Gastrocnemius medialis (tissue), 4 donors: ENCODE data around the gene CLEC20A. TPM values are rescaled to one million over a fixed set of nuclear protein-coding genes. Genes with fewer than 3 reads are reported as not detected.

Experiments
- ATAC-seq, 2 donors: fragments of 150-250 bp; one replicate each; pipeline ENCODE4 v1.9.1; 2016
- DNase-seq, 2 donors: peaks; one replicate each; pipeline ENCODE4 v3.0.0-alpha.2; 2019
- H3K27ac ChIP-seq, 4 donors: fragments of 200-600 bp; sonication (generic); 1 replicate in 1 of 4; 2 replicates in 3 of 4; pipeline ENCODE4 v1.5.1; 2016 to 2018; ENCODE audit warnings: mild to moderate bottlenecking in 2 of 4, moderate library complexity in 1 of 4
- H3K27me3 ChIP-seq, 3 donors: fragments of 200-600 bp; sonication (generic) in 2 of 3; 1 replicate in 1 of 3; 2 replicates in 2 of 3; pipeline versions ENCODE4 v1.5.1 to v1.6.0; 2016 to 2019; ENCODE audit warnings: mild to moderate bottlenecking in 1 of 3, moderate library complexity in 1 of 3
- H3K36me3 ChIP-seq, 2 donors: fragments of 200-600 bp; sonication (generic) in 1 of 2; one replicate each; pipeline ENCODE4 v1.5.1; 2017 to 2018
- H3K4me1 ChIP-seq, 2 donors: fragments of 200-600 bp; sonication (generic) in 1 of 2; one replicate each; pipeline ENCODE4 v1.5.1; 2016 to 2017; ENCODE audit warnings: mild to moderate bottlenecking in 2 of 2
- H3K4me3 ChIP-seq, 4 donors: fragments of 200-600 bp; sonication (generic) in 3 of 4; 1 replicate in 1 of 4; 2 replicates in 3 of 4; pipeline ENCODE4 v1.5.1; 2016 to 2019; ENCODE audit warnings: mild to moderate bottlenecking in 2 of 4
- H3K9me3 ChIP-seq, 3 donors: fragments of 200-600 bp; sonication (generic) in 2 of 3; 1 replicate in 1 of 3; 2 replicates in 2 of 3; pipeline ENCODE4 v1.5.1; 2016 to 2019
- CTCF ChIP-seq, 5 experiments: fragments of 450-650 bp in 3 of 5; fragments of 200-600 bp in 2 of 5; sonication (generic) in 2 of 5; IDR thresholded peaks in 4 of 5; conservative IDR thresholded peaks in 1 of 5; 1 replicate in 4 of 5; 2 replicates in 1 of 5; pipeline ENCODE4 v1.5.1; 2016 to 2019; ENCODE audit warnings: antibody characterized with exemption in 5 of 5, mild to moderate bottlenecking in 3 of 5, moderate library complexity in 3 of 5
- POLR2A ChIP-seq, 2 donors: fragments of 450-650 bp; IDR thresholded peaks; one replicate each; pipeline ENCODE4 v1.6.1; 2017; ENCODE audit warnings: antibody characterized with exemption in 2 of 2, mild to moderate bottlenecking in 2 of 2, moderate library complexity in 2 of 2
- in situ Hi-C, 4 donors: fragments of 200-750 bp; cut with MboI; loops; one replicate each; pipeline versions ENCODE4 v1.15.0 to v1.8.0; 2017; ENCODE audit warnings: low sequenced_read_pairs in 4 of 4
- intact Hi-C: fragments of 100-400 bp; cut with DNase I; formaldehyde crosslinking; loops from one replicate; pipeline ENCODE4 v1.15.1; 2023; ENCODE audit warnings: low total_unique reads
- total RNA-seq, 4 donors: library from RNA; depleted of rRNA; stranded (reverse); fragments of >200 nt; gene quantifications; one replicate each; pipeline versions ENCODE4 v1.1.0 to v1.2.3, GENCODE V29; 2016

The CLEC20A gene
- total RNA-seq, 4 donors from 2014 or later, result not detected

GRCh38 chr1:178494569-178494971 lies 2.2 kb downstream of the CLEC20A start:
- in situ Hi-C loops (loop anchor here in 1 of 4 donors (25.0 kb wide), 1 partner anchor 207 kb away; no protein-coding TSS in a partner anchor), intact Hi-C loops (no loop called here)
- Histone ChIP-seq H3K27ac (no peak overlapping the region), H3K4me1 (no peaks in the 10 kb centered on the region), H3K36me3 (no peaks in the 10 kb centered on the region), H3K9me3 (no peaks in the 10 kb centered on the region), H3K4me3 (no peak overlapping the region), H3K27me3 (no peaks in the 10 kb centered on the region)
- ATAC-seq (no peak), DNase-seq (no peak)
- TF ChIP-seq CTCF (IDR thresholded peaks at IDR 0.05 in 4 of 5, conservative IDR thresholded peaks at IDR 0.05 in 1 of 5), result no peak
- no peak for TF ChIP-seq POLR2A (IDR thresholded peaks at IDR 0.05)

- in situ Hi-C loops, result loop anchor here in 1 of 4 donors (25.0 kb wide), 1 partner anchor 206 kb away; no protein-coding TSS in a partner anchor
- Histone ChIP-seq H3K9me3 (no peaks in the 10 kb centered on the region), H3K4me1 (no peaks in the 10 kb centered on the region), H3K27me3 (no peaks in the 10 kb centered on the region), H3K36me3 (no peaks in the 10 kb centered on the region), H3K4me3 (no peak overlapping the region), H3K27ac (no peak overlapping the region)
- DNase-seq, result no peak
- intact Hi-C loops, result no loop called here
- TF ChIP-seq POLR2A (IDR thresholded peaks at IDR 0.05) (no peak), CTCF (IDR thresholded peaks at IDR 0.05 in 4 of 5, conservative IDR thresholded peaks at IDR 0.05 in 1 of 5) (no peak)
- ATAC-seq, result no peak
These were observed 3.4 kb downstream of the CLEC20A start for GRCh38 chr1:178493301-178493741.

- H3K9me3 ChIP-seq, result no peaks in the 10 kb centered on the region
- TF ChIP-seq POLR2A (IDR thresholded peaks at IDR 0.05) (no peak), CTCF (IDR thresholded peaks at IDR 0.05 in 4 of 5, conservative IDR thresholded peaks at IDR 0.05 in 1 of 5) (no peak)
- no peak for DNase-seq
- H3K4me1 ChIP-seq, result no peaks in the 10 kb centered on the region
- H3K27me3 ChIP-seq, result no peaks in the 10 kb centered on the region
- H3K4me3 ChIP-seq, result no peak overlapping the region
- H3K36me3 ChIP-seq, result no peaks in the 10 kb centered on the region
- ATAC-seq, result no peak
- in situ Hi-C loops, result loop anchor here in 1 of 4 donors (25.0 kb wide), 1 partner anchor 205 kb away; no protein-coding TSS in a partner anchor
- intact Hi-C loops, result no loop called here
- no peak overlapping the region for H3K27ac ChIP-seq
These were observed 4.4 kb downstream of the CLEC20A start for GRCh38 chr1:178492341-178492740.

GRCh38 chr1:178491721-178492120 lies 5.0 kb downstream of the CLEC20A start:
- Histone ChIP-seq H3K4me1 (no peaks in the 10 kb centered on the region), H3K27ac (no peak overlapping the region), H3K4me3 (no peak overlapping the region), H3K36me3 (no peaks in the 10 kb centered on the region), H3K27me3 (no peaks in the 10 kb centered on the region), H3K9me3 (no peaks in the 10 kb centered on the region)
- ATAC-seq, result no peak
- DNase-seq, result no peak
- no peak for TF ChIP-seq CTCF (IDR thresholded peaks at IDR 0.05 in 4 of 5, conservative IDR thresholded peaks at IDR 0.05 in 1 of 5)
- no peak for TF ChIP-seq POLR2A (IDR thresholded peaks at IDR 0.05)
- intact Hi-C loops (no loop called here), in situ Hi-C loops (loop anchor here in 1 of 4 donors (25.0 kb wide), 1 partner anchor 204 kb away; no protein-coding TSS in a partner anchor)

- intact Hi-C loops (no loop called here), in situ Hi-C loops (loop anchor here in 1 of 4 donors (25.0 kb wide), 1 partner anchor 204 kb away; no protein-coding TSS in a partner anchor)
- Histone ChIP-seq H3K4me1 (no peaks in the 10 kb centered on the region), H3K27ac (no peak overlapping the region), H3K4me3 (no peak overlapping the region), H3K9me3 (no peaks in the 10 kb centered on the region), H3K27me3 (no peaks in the 10 kb centered on the region), H3K36me3 (no peaks in the 10 kb centered on the region)
- no peak for ATAC-seq
- no peak for DNase-seq
- TF ChIP-seq POLR2A (IDR thresholded peaks at IDR 0.05) (no peak), CTCF (IDR thresholded peaks at IDR 0.05 in 4 of 5, conservative IDR thresholded peaks at IDR 0.05 in 1 of 5) (no peak)
These were observed 5.8 kb downstream of the CLEC20A start for GRCh38 chr1:178490967-178491366.
